ENCODE results near the gene HS3ST6. TPM values are rescaled to one million over a fixed set of nuclear protein-coding genes. Genes with fewer than 3 reads are reported as not detected.

HS3ST6 gene
- total RNA-seq, 2 donors from 2014 or later, result not detected

DNA sequence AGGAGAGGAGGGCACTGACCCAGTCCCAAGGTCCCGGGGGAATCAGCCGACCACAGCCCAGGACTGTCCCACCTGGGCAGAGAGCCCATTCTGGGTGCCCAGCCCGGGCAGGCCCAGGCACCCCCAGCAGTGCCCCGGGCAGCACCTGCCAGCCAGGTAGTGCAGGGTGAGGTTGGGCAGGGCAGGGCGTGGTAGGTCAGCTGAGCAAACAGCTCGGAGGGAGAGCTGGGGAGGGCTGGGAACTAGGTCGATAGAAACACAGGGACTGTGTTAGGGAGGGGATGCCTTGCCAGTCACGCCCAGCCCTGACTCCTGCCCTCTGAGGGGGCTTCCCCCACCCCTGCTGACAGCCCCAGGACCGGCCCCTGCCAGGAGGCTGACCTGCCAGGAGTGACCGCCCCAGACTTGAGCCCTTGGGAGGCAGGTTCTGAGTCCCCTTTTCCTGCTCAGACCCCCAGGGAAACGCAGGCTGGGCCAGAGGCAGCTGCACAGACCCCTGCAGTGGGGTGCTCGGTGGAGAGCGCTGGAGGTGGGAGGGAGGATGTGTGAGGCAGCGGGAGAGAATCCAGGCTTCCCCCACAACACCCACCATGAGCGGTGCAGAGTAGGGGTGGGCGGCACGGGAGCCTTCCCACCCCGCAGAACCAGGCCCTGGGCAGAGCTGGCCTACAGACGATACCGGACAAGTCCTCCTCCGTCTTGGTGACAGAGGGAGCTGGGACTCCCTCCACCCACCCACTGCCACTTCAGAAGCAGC lies 4.7 kb downstream of the HS3ST6 start:
- no peak overlapping the region for H3K4me3 ChIP-seq (ENCODE audit: low read length)
- H3K36me3 ChIP-seq (ENCODE audit: control insufficient read depth, insufficient read depth, low read length), result no peaks in the 10 kb centered on the region
- no peaks in the 10 kb centered on the region for H3K36me3 Mint-ChIP-seq (ENCODE audit: low read depth)
- no peak overlapping the region for H3K9ac ChIP-seq (ENCODE audit: extremely low read depth, low read length, poor library complexity, severe bottlenecking)
- WGBS, 2 experiments (ENCODE audit: insufficient coverage in 1 of 2, insufficient read length in 1 of 2), result 81 to 85% methylated on average over 6 to 20 of the region's 21 CpGs
- no peak overlapping the region for H3K27ac Mint-ChIP-seq
- H3K9me3 ChIP-seq (ENCODE audit: control insufficient read depth, low read length), result no peaks in the 10 kb centered on the region
- no peak overlapping the region for H3K4me3 Mint-ChIP-seq
- H3K9me3 Mint-ChIP-seq, result no peaks in the 10 kb centered on the region
- peaks cover 2% of the 10 kb centered on the region for H3K4me1 Mint-ChIP-seq
- no peaks in the 10 kb centered on the region for H3K4me1 ChIP-seq (ENCODE audit: control insufficient read depth, insufficient read depth, low read length)
- no peak for DNase-seq
- H3K27me3 ChIP-seq (ENCODE audit: control insufficient read depth, insufficient read depth, low read length, poor library complexity, severe bottlenecking), result peaks cover 46% of the 10 kb centered on the region
- peaks cover 39% of the 10 kb centered on the region for H3K27me3 Mint-ChIP-seq (ENCODE audit: insufficient read depth)
- no peak overlapping the region for H3K27ac ChIP-seq (ENCODE audit: low read depth, low read length)
- TF ChIP-seq, protein P1, sequence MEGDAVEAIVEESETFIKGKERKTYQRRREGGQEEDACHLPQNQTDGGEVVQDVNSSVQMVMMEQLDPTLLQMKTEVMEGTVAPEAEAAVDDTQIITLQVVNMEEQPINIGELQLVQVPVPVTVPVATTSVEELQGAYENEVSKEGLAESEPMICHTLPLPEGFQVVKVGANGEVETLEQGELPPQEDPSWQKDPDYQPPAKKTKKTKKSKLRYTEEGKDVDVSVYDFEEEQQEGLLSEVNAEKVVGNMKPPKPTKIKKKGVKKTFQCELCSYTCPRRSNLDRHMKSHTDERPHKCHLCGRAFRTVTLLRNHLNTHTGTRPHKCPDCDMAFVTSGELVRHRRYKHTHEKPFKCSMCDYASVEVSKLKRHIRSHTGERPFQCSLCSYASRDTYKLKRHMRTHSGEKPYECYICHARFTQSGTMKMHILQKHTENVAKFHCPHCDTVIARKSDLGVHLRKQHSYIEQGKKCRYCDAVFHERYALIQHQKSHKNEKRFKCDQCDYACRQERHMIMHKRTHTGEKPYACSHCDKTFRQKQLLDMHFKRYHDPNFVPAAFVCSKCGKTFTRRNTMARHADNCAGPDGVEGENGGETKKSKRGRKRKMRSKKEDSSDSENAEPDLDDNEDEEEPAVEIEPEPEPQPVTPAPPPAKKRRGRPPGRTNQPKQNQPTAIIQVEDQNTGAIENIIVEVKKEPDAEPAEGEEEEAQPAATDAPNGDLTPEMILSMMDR (conservative IDR thresholded peaks at IDR 0.05), result no peak

DNA sequence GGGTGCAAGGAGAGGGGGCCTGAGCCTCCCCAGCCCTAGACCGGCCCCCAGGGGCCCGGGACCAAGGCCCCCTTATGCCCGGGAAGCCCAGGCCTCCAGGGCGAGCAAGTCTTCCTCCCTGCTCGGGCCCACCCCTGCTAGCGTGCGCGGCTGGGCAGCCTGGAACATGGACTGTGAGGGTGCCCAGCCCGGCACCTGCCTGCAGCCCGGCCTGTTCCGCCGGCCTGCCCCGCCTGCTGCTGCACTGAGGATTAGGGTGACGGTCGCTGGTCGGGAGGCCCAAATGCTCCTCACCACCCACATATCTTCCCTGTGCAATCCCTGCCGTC lies 6.0 kb downstream of the HS3ST6 start:
- Histone ChIP-seq H3K4me3 (ENCODE audit: low read length) (no peak overlapping the region), H3K27me3 (ENCODE audit: control insufficient read depth, insufficient read depth, low read length, poor library complexity, severe bottlenecking) (peaks cover 37% of the 10 kb centered on the region), H3K27ac (ENCODE audit: low read depth, low read length) (no peak overlapping the region), H3K9ac (ENCODE audit: extremely low read depth, low read length, poor library complexity, severe bottlenecking) (no peak overlapping the region), H3K9me3 (ENCODE audit: control insufficient read depth, low read length) (no peaks in the 10 kb centered on the region), H3K4me1 (ENCODE audit: control insufficient read depth, insufficient read depth, low read length) (no peaks in the 10 kb centered on the region), H3K36me3 (ENCODE audit: control insufficient read depth, insufficient read depth, low read length) (no peaks in the 10 kb centered on the region)
- Mint-ChIP-seq H3K4me3 (no peak overlapping the region), H3K27ac (no peak overlapping the region), H3K36me3 (ENCODE audit: low read depth) (no peaks in the 10 kb centered on the region), H3K9me3 (no peaks in the 10 kb centered on the region), H3K4me1 (peaks cover 2% of the 10 kb centered on the region), H3K27me3 (ENCODE audit: insufficient read depth) (peaks cover 30% of the 10 kb centered on the region)
- DNase-seq, result no peak
- 89 to 100% methylated on average over 2 to 17 of the region's 17 CpGs for WGBS, 2 experiments (ENCODE audit: insufficient coverage in 1 of 2, insufficient read length in 1 of 2)
- TF ChIP-seq, protein P1 (conservative IDR thresholded peaks at IDR 0.05), result no peak

DNA sequence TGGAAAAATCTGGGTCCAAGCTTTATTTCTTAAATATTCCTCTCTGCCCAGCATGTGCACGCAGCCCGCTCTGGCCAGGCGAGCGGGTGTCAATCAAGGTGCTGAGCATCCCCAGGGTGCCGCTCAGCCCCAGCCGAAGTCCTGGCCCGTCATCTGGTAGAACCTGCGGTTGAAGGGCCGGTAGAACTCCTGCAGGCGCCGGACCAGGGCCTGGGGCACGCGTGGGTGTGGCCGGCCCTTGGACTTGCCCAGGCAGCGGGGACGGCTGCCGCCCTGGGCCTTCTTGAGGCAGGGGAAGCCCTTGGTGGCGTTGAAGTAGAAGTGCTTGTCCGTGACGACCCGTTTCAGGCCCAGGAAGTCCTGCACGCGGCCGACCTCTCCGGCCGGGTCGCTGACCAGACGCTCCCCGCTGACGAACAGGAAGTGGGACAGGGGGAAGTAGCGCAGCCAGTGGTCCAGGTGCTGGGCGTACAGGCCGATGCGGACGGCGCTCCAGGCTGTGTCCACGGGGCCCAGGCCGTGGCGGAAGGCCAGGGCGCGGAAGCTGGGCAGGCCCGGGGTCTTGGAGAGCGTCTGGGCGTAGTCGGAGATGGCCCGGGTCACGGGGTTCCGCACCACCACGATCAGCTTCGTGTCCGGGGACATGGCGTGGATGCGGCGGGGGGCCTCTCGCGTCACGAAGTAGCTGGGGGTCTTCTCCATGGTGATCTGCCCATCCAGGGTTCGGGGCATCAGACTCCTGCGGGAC lies 6.6 kb downstream of the HS3ST6 start:
- no peaks in the 10 kb centered on the region for H3K4me1 ChIP-seq (ENCODE audit: control insufficient read depth, insufficient read depth, low read length)
- Mint-ChIP-seq H3K9me3 (no peaks in the 10 kb centered on the region), H3K27me3 (ENCODE audit: insufficient read depth) (peaks cover 24% of the 10 kb centered on the region), H3K27ac (no peak overlapping the region), H3K4me1 (no peaks in the 10 kb centered on the region), H3K4me3 (no peak overlapping the region), H3K36me3 (ENCODE audit: low read depth) (no peaks in the 10 kb centered on the region)
- TF ChIP-seq, protein P1 (conservative IDR thresholded peaks at IDR 0.05), result no peak
- H3K9ac ChIP-seq (ENCODE audit: extremely low read depth, low read length, poor library complexity, severe bottlenecking), result no peak overlapping the region
- H3K27me3 ChIP-seq (ENCODE audit: control insufficient read depth, insufficient read depth, low read length, poor library complexity, severe bottlenecking), result peaks cover 32% of the 10 kb centered on the region
- H3K27ac ChIP-seq (ENCODE audit: low read depth, low read length), result no peak overlapping the region
- H3K9me3 ChIP-seq (ENCODE audit: control insufficient read depth, low read length), result no peaks in the 10 kb centered on the region
- no peak for DNase-seq
- 94 to 95% methylated on average over 36 to 59 of the region's 59 CpGs for WGBS, 2 experiments (ENCODE audit: insufficient coverage in 1 of 2, insufficient read length in 1 of 2)
- H3K36me3 ChIP-seq (ENCODE audit: control insufficient read depth, insufficient read depth, low read length), result no peaks in the 10 kb centered on the region
- no peak overlapping the region for H3K4me3 ChIP-seq (ENCODE audit: low read length)

Measured in endodermal cell (in vitro differentiated cells).